SK-N-MC (cell line): ENCODE data around the gene FOXP3.

Experiments used
- EZH2 ChIP-seq: fragments of 200-600 bp; sonication (generic); IDR thresholded peaks from one replicate; pipeline ENCODE4 v1.6.1; 2017; ENCODE audit warnings: antibody characterized with exemption
- POLR2AphosphoS5 ChIP-seq: IDR thresholded peaks from 2 replicates; pipeline ENCODE4 v1.6.1; 2012; ENCODE audit warnings: mild to moderate bottlenecking, low read depth, low read length, borderline replicate concordance

GRCh38 chrX:49243166-49243565 is 21.3 kb downstream of the FOXP3 start:
- TF ChIP-seq POLR2AphosphoS5 = no peak
- TF ChIP-seq EZH2 = no peak
